ENCODE results near the gene HSPG2. TPM values are rescaled to one million over a fixed set of nuclear protein-coding genes. Genes with fewer than 3 reads are reported as not detected.

HSPG2 gene
- total and polyA plus RNA-seq, 2 of the 8 experiments (the other 6 are each of a cell fraction or from before 2014, with no cell fraction given): 17.8 to 111 TPM

DNA sequence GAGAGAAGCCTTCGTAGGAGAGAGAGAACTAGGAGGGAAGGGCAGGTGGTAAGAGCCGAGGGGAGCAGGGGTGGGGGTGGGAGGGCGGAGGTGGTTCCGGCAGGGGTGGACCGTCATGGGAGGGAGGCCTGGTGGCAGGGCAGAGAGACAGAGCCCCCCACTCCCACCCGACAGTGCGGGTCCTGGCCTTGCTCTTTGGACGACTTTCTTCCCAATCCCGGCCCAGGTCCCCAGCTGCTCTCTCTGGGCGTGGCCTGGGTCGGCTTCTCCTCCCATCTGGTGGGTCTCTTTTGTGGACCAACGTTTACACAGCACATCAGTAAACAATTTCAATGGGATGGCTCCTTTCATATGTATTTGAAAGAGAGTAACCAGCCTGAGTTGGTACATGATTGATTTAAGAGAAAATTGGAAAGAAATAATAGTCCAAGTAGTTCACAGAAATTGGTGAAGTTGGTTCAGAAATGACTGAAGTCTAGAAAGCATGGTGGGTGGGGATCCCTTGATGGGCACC is 68.1 kb downstream of the HSPG2 start:
- H3K9me3 ChIP-seq (ENCODE audit: insufficient read depth in 2 of 2, low read depth in 1 of 2, low read length in 1 of 2): no peaks in the 10 kb centered on the region
- H3K23ac ChIP-seq (ENCODE audit: insufficient read length): no peak overlapping the region
- no peak overlapping the region for H4K8ac ChIP-seq (ENCODE audit: extremely low read depth, insufficient read depth, low read length)
- no peak overlapping the region for H3K56ac ChIP-seq (replicated peaks; ENCODE audit: insufficient read length, low read depth, low read length)
- peaks cover 0 to 5% of the 10 kb centered on the region in 2 experiments for H4K20me1 ChIP-seq (replicated peaks in 1 of 2; ENCODE audit: control insufficient read depth in 1 of 2, insufficient read depth in 2 of 2, low read length in 2 of 2)
- DNase-seq (ENCODE audit: low read depth in 1 of 2, low spot score in 2 of 2): no peak
- no peak overlapping the region for H3K9ac ChIP-seq (replicated peaks in 1 of 4; ENCODE audit: extremely low read depth in 1 of 4, low read depth in 3 of 4, low read length in 3 of 4)
- no peak overlapping the region for H3K4ac ChIP-seq (replicated peaks; ENCODE audit: insufficient read length, low read depth, low read length)
- H3K27ac ChIP-seq (ENCODE audit: low read depth, low read length): no peak overlapping the region
- no peak overlapping the region for H2BK5ac ChIP-seq (ENCODE audit: low read depth, low read length)
- H3K4me1 ChIP-seq (replicated peaks in 1 of 4; ENCODE audit: control insufficient read depth in 3 of 4, insufficient read depth in 4 of 4, low read length in 3 of 4): peaks cover 7 to 13% (median 9%) of the 10 kb centered on the region in 4 experiments; a peak in 6 of 7 replicates
- no peaks in the 10 kb centered on the region; the same call in 1 of the 2 replicates for H3K79me1 ChIP-seq (ENCODE audit: low read depth, low read length)
- H2AFZ ChIP-seq (ENCODE audit: low read length): no peak overlapping the region
- H2BK120ac ChIP-seq (replicated peaks; ENCODE audit: low read depth, low read length): no peak overlapping the region
- H3K27me3 ChIP-seq (replicated peaks in 1 of 4; ENCODE audit: control insufficient read depth in 3 of 4, extremely low read depth in 1 of 4, insufficient read depth in 3 of 4, low read length in 3 of 4): no peaks in the 10 kb centered on the region; a peak in 1 of 7 replicates
- ChIA-PET CTCF (ENCODE audit: partially characterized antibody) (interaction anchor here (0.5 to 1.5 kb wide), 4 partner anchors 13 to 176 kb away, joined by 3 to 5 read pairs (median 4); no protein-coding TSS in a partner anchor), POLR2A (ENCODE audit: partially characterized antibody) (interaction anchor here (1.0 to 1.8 kb wide), 3 partner anchors 12 to 26 kb away, joined by 3 to 4 read pairs (median 3); no protein-coding TSS in a partner anchor)
- no peaks in the 10 kb centered on the region for H3K23me2 ChIP-seq (ENCODE audit: low read depth, low read length)
- no peak overlapping the region for H2BK12ac ChIP-seq (ENCODE audit: low read depth, low read length)
- no peak for FAIRE-seq
- peaks cover 9 to 31% (median 26%) of the 10 kb centered on the region in 4 experiments; a peak in 7 of 8 replicates for H3K36me3 ChIP-seq (ENCODE audit: control insufficient read depth in 2 of 4, insufficient read depth in 4 of 4, low read length in 3 of 4)
- no peak overlapping the region for H3K18ac ChIP-seq (ENCODE audit: extremely low read depth, low read length)
- no peak overlapping the region for H3K4me3 ChIP-seq (ENCODE audit: extremely low read depth in 1 of 4, insufficient read depth in 2 of 4, low read depth in 3 of 4, low read length in 4 of 4)
- H4K91ac ChIP-seq (replicated peaks; ENCODE audit: insufficient read length, low read length): no peak overlapping the region
- H2BK20ac ChIP-seq (ENCODE audit: low read length): no peak overlapping the region
- no peak overlapping the region for H3K14ac ChIP-seq (ENCODE audit: insufficient read length)
- H2BK15ac ChIP-seq (ENCODE audit: low read length): no peak overlapping the region
- H3K79me2 ChIP-seq (ENCODE audit: control insufficient read depth in 1 of 2, insufficient read depth in 2 of 2, low read length in 2 of 2): no peaks in the 10 kb centered on the region
- H4K5ac ChIP-seq (ENCODE audit: insufficient read length, low read depth, low read length): no peak overlapping the region
- 86% methylated on average over 7 of the region's 12 CpGs; no CpG with 5 or more reads in 1 of the 2 experiments for WGBS, 2 experiments (ENCODE audit: extremely low coverage in 1 of 2, insufficient coverage in 1 of 2, insufficient read length in 1 of 2, insufficient replicate concordance in 2 of 2, low coverage in 1 of 2, low lambda C conversion rate in 2 of 2, missing lambda C conversion rate in 1 of 2)
- H3K4me2 ChIP-seq (ENCODE audit: insufficient read depth in 1 of 2, low read depth in 2 of 2, low read length in 2 of 2): no peak overlapping the region; a peak in 1 of 4 replicates
- no peak overlapping the region for H2AK5ac ChIP-seq (ENCODE audit: low read depth, low read length)
- no peak for TF ChIP-seq TBP (IDR thresholded peaks at IDR 0.05; ENCODE audit: low read depth, low read length)
- no peak for TF ChIP-seq CREB1 (IDR thresholded peaks at IDR 0.05)
- TF ChIP-seq JUN (IDR thresholded peaks at IDR 0.05; ENCODE audit: low read depth, low read length): no peak
- TF ChIP-seq RXRA (IDR thresholded peaks at IDR 0.05; ENCODE audit: insufficient read depth, low read depth, low read length): no peak
